Measurements from ENCODE around the gene FAF1.

Gene FAF1

GRCh38 chr1:50419192-50419906 lies 540.7 kb downstream of the FAF1 start:
- H3K36me3 ChIP-seq (ENCODE audit: control insufficient read depth in 2 of 2, insufficient read depth in 2 of 2, low read length in 2 of 2), result no peaks in the 10 kb centered on the region
- no peak overlapping the region for H3K4me3 ChIP-seq (ENCODE audit: low read length in 2 of 2)
- H3K27me3 ChIP-seq (ENCODE audit: control insufficient read depth in 2 of 2, insufficient read depth in 2 of 2, low read length in 2 of 2), result peaks cover 78 to 84% of the 10 kb centered on the region in 2 donors
- no peak overlapping the region for H3K27ac ChIP-seq (ENCODE audit: low read depth in 2 of 2, low read length in 2 of 2)
- no peaks in the 10 kb centered on the region for H3K9me3 ChIP-seq (ENCODE audit: control insufficient read depth in 2 of 2, low read length in 2 of 2)
- H3K4me1 ChIP-seq (ENCODE audit: control insufficient read depth in 2 of 2, insufficient read depth in 2 of 2, low read length in 2 of 2), result peaks cover 15 to 20% of the 10 kb centered on the region in 2 donors
- H3K9ac ChIP-seq (ENCODE audit: low read depth in 1 of 2, low read length in 2 of 2), result no peak overlapping the region

GRCh38 chr1:50418600-50419109 lies 541.4 kb downstream of the FAF1 start:
- H3K27ac ChIP-seq (ENCODE audit: low read depth in 2 of 2, low read length in 2 of 2), result no peak overlapping the region
- no peaks in the 10 kb centered on the region for H3K9me3 ChIP-seq (ENCODE audit: control insufficient read depth in 2 of 2, low read length in 2 of 2)
- peak overlapping the region in 1 of 2 donors; percentile 33 for H3K4me3 ChIP-seq (ENCODE audit: low read length in 2 of 2)
- peaks cover 14 to 19% of the 10 kb centered on the region in 2 donors for H3K4me1 ChIP-seq (ENCODE audit: control insufficient read depth in 2 of 2, insufficient read depth in 2 of 2, low read length in 2 of 2)
- H3K9ac ChIP-seq (ENCODE audit: low read depth in 1 of 2, low read length in 2 of 2), result no peak overlapping the region
- H3K27me3 ChIP-seq (ENCODE audit: control insufficient read depth in 2 of 2, insufficient read depth in 2 of 2, low read length in 2 of 2), result peaks cover 79 to 85% of the 10 kb centered on the region in 2 donors
- no peaks in the 10 kb centered on the region for H3K36me3 ChIP-seq (ENCODE audit: control insufficient read depth in 2 of 2, insufficient read depth in 2 of 2, low read length in 2 of 2)

- Histone ChIP-seq H3K27ac (ENCODE audit: low read depth in 2 of 2, low read length in 2 of 2) (no peak overlapping the region), H3K4me1 (ENCODE audit: control insufficient read depth in 2 of 2, insufficient read depth in 2 of 2, low read length in 2 of 2) (peaks cover 9 to 13% of the 10 kb centered on the region in 2 donors), H3K9me3 (ENCODE audit: control insufficient read depth in 2 of 2, low read length in 2 of 2) (no peaks in the 10 kb centered on the region), H3K4me3 (ENCODE audit: low read length in 2 of 2) (peak overlapping the region in 1 of 2 donors; percentile 33), H3K9ac (ENCODE audit: low read depth in 1 of 2, low read length in 2 of 2) (no peak overlapping the region), H3K36me3 (ENCODE audit: control insufficient read depth in 2 of 2, insufficient read depth in 2 of 2, low read length in 2 of 2) (no peaks in the 10 kb centered on the region), H3K27me3 (ENCODE audit: control insufficient read depth in 2 of 2, insufficient read depth in 2 of 2, low read length in 2 of 2) (peaks cover 75 to 81% of the 10 kb centered on the region in 2 donors)
Measured at GRCh38 chr1:50417946-50418599, 542.0 kb downstream of the FAF1 start.

- no peak overlapping the region for H3K9ac ChIP-seq (ENCODE audit: low read depth in 1 of 2, low read length in 2 of 2)
- H3K27ac ChIP-seq (ENCODE audit: low read depth in 2 of 2, low read length in 2 of 2), result no peak overlapping the region
- peaks cover 70 to 76% of the 10 kb centered on the region in 2 donors for H3K27me3 ChIP-seq (ENCODE audit: control insufficient read depth in 2 of 2, insufficient read depth in 2 of 2, low read length in 2 of 2)
- H3K4me3 ChIP-seq (ENCODE audit: low read length in 2 of 2), result no peak overlapping the region
- H3K9me3 ChIP-seq (ENCODE audit: control insufficient read depth in 2 of 2, low read length in 2 of 2), result no peaks in the 10 kb centered on the region
- no peaks in the 10 kb centered on the region for H3K36me3 ChIP-seq (ENCODE audit: control insufficient read depth in 2 of 2, insufficient read depth in 2 of 2, low read length in 2 of 2)
- H3K4me1 ChIP-seq (ENCODE audit: control insufficient read depth in 2 of 2, insufficient read depth in 2 of 2, low read length in 2 of 2), result peaks cover 7 to 8% of the 10 kb centered on the region in 2 donors
Measured at GRCh38 chr1:50417507-50417906, 542.6 kb downstream of the FAF1 start.

- Histone ChIP-seq H3K9me3 (ENCODE audit: control insufficient read depth in 2 of 2, low read length in 2 of 2) (no peaks in the 10 kb centered on the region), H3K4me1 (ENCODE audit: control insufficient read depth in 2 of 2, insufficient read depth in 2 of 2, low read length in 2 of 2) (peaks cover 7 to 8% of the 10 kb centered on the region in 2 donors), H3K4me3 (ENCODE audit: low read length in 2 of 2) (no peak overlapping the region), H3K9ac (ENCODE audit: low read depth in 1 of 2, low read length in 2 of 2) (no peak overlapping the region), H3K36me3 (ENCODE audit: control insufficient read depth in 2 of 2, insufficient read depth in 2 of 2, low read length in 2 of 2) (no peaks in the 10 kb centered on the region), H3K27ac (ENCODE audit: low read depth in 2 of 2, low read length in 2 of 2) (no peak overlapping the region), H3K27me3 (ENCODE audit: control insufficient read depth in 2 of 2, insufficient read depth in 2 of 2, low read length in 2 of 2) (peaks cover 63 to 75% of the 10 kb centered on the region in 2 donors)
Measured at GRCh38 chr1:50416553-50417453, 543.3 kb downstream of the FAF1 start.

- H3K9ac ChIP-seq (ENCODE audit: low read depth in 1 of 2, low read length in 2 of 2), result no peak overlapping the region
Measured at GRCh38 chr1:50416150-50416527, 543.9 kb downstream of the FAF1 start.

GRCh38 chr1:50415235-50416149 lies 544.6 kb downstream of the FAF1 start:
- Histone ChIP-seq H3K27me3 (ENCODE audit: control insufficient read depth in 2 of 2, insufficient read depth in 2 of 2, low read length in 2 of 2) (peaks cover 51 to 68% of the 10 kb centered on the region in 2 donors), H3K4me3 (ENCODE audit: low read length in 2 of 2) (no peak overlapping the region), H3K27ac (ENCODE audit: low read depth in 2 of 2, low read length in 2 of 2) (no peak overlapping the region), H3K36me3 (ENCODE audit: control insufficient read depth in 2 of 2, insufficient read depth in 2 of 2, low read length in 2 of 2) (no peaks in the 10 kb centered on the region), H3K4me1 (ENCODE audit: control insufficient read depth in 2 of 2, insufficient read depth in 2 of 2, low read length in 2 of 2) (peaks cover 6 to 7% of the 10 kb centered on the region in 2 donors), H3K9ac (ENCODE audit: low read depth in 1 of 2, low read length in 2 of 2) (no peak overlapping the region), H3K9me3 (ENCODE audit: control insufficient read depth in 2 of 2, low read length in 2 of 2) (no peaks in the 10 kb centered on the region)

More at GRCh38 chr1:50416150-50416527, 543.9 kb downstream of the FAF1 start:
- no peaks in the 10 kb centered on the region for H3K9me3 ChIP-seq (ENCODE audit: control insufficient read depth in 2 of 2, low read length in 2 of 2)
- H3K4me3 ChIP-seq (ENCODE audit: low read length in 2 of 2), result no peak overlapping the region
- H3K27me3 ChIP-seq (ENCODE audit: control insufficient read depth in 2 of 2, insufficient read depth in 2 of 2, low read length in 2 of 2), result peaks cover 57 to 74% of the 10 kb centered on the region in 2 donors
- H3K27ac ChIP-seq (ENCODE audit: low read depth in 2 of 2, low read length in 2 of 2), result no peak overlapping the region
- H3K4me1 ChIP-seq (ENCODE audit: control insufficient read depth in 2 of 2, insufficient read depth in 2 of 2, low read length in 2 of 2), result peaks cover 7 to 8% of the 10 kb centered on the region in 2 donors
- no peaks in the 10 kb centered on the region for H3K36me3 ChIP-seq (ENCODE audit: control insufficient read depth in 2 of 2, insufficient read depth in 2 of 2, low read length in 2 of 2)

GRCh38 chr1:50414853-50415234 lies 545.2 kb downstream of the FAF1 start:
- Histone ChIP-seq H3K9me3 (ENCODE audit: control insufficient read depth in 2 of 2, low read length in 2 of 2) (no peaks in the 10 kb centered on the region), H3K9ac (ENCODE audit: low read depth in 1 of 2, low read length in 2 of 2) (no peak overlapping the region), H3K4me3 (ENCODE audit: low read length in 2 of 2) (no peak overlapping the region), H3K36me3 (ENCODE audit: control insufficient read depth in 2 of 2, insufficient read depth in 2 of 2, low read length in 2 of 2) (no peaks in the 10 kb centered on the region), H3K27ac (ENCODE audit: low read depth in 2 of 2, low read length in 2 of 2) (no peak overlapping the region), H3K4me1 (ENCODE audit: control insufficient read depth in 2 of 2, insufficient read depth in 2 of 2, low read length in 2 of 2) (peaks cover 3 to 7% of the 10 kb centered on the region in 2 donors), H3K27me3 (ENCODE audit: control insufficient read depth in 2 of 2, insufficient read depth in 2 of 2, low read length in 2 of 2) (peaks cover 45 to 61% of the 10 kb centered on the region in 2 donors)

- no peaks in the 10 kb centered on the region for H3K36me3 ChIP-seq (ENCODE audit: control insufficient read depth in 2 of 2, insufficient read depth in 2 of 2, low read length in 2 of 2)
- H3K9ac ChIP-seq (ENCODE audit: low read depth in 1 of 2, low read length in 2 of 2), result no peak overlapping the region
- no peaks in the 10 kb centered on the region for H3K9me3 ChIP-seq (ENCODE audit: control insufficient read depth in 2 of 2, low read length in 2 of 2)
- no peaks in the 10 kb centered on the region for H3K4me1 ChIP-seq (ENCODE audit: control insufficient read depth in 2 of 2, insufficient read depth in 2 of 2, low read length in 2 of 2)
- H3K27me3 ChIP-seq (ENCODE audit: control insufficient read depth in 2 of 2, insufficient read depth in 2 of 2, low read length in 2 of 2), result peaks cover 40 to 45% of the 10 kb centered on the region in 2 donors
- H3K27ac ChIP-seq (ENCODE audit: low read depth in 2 of 2, low read length in 2 of 2), result no peak overlapping the region
- H3K4me3 ChIP-seq (ENCODE audit: low read length in 2 of 2), result no peak overlapping the region
Measured at GRCh38 chr1:50412813-50413476, 547.1 kb downstream of the FAF1 start.
